ENCODE results near the gene RTKN.

DNA sequence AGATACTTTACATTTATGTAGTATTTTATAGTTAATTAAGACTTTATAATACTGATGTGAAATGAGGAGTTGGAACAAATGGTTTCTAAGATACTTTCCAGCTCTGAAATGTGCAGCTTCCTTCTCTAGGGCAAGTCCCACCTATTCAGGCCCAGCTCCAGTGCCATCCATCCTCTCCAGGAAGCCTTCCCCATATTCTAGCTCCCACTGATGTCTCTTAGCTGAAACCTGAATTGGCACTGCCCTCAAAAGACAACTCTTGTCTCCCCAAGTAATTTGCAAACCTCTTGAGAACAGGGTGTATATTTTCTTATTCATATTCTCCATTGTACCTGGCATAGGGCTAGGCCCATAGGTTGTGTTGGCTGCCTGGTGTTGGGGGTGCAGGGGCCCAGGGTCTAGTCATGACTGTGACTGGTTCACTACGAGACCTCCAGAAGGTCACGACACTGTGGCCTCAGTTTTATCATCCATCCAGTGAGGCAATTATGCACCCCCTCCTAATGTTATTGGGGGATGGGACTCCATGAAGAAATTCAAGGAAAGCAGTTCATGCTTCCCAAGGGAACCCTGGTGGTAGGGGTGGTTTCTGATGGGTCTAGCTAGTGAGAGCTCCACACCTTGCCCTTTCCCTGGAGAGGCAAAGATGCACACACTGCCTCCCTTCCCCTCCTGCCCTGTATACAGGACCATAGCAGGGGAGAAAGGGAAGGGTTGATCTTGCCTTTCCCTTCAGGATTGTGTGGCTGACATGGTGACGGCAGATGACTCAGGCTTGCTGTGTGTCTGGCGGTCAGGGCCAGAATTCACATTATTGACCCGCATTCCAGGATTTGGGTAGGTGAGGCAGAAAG is 17.4 kb downstream of the RTKN start:
- TF ChIP-seq, protein P1, sequence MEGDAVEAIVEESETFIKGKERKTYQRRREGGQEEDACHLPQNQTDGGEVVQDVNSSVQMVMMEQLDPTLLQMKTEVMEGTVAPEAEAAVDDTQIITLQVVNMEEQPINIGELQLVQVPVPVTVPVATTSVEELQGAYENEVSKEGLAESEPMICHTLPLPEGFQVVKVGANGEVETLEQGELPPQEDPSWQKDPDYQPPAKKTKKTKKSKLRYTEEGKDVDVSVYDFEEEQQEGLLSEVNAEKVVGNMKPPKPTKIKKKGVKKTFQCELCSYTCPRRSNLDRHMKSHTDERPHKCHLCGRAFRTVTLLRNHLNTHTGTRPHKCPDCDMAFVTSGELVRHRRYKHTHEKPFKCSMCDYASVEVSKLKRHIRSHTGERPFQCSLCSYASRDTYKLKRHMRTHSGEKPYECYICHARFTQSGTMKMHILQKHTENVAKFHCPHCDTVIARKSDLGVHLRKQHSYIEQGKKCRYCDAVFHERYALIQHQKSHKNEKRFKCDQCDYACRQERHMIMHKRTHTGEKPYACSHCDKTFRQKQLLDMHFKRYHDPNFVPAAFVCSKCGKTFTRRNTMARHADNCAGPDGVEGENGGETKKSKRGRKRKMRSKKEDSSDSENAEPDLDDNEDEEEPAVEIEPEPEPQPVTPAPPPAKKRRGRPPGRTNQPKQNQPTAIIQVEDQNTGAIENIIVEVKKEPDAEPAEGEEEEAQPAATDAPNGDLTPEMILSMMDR (IDR thresholded peaks at IDR 0.05): no peak
- no peak for TF ChIP-seq POLR2A (IDR thresholded peaks at IDR 0.05)

Measured in upper lobe of left lung (tissue), 4 donors.